ENCODE measurements around the gene CRB2. TPM values are rescaled to one million over a fixed set of nuclear protein-coding genes. Genes with fewer than 3 reads are reported as not detected.
A peak's percentile ranks its signal among the peaks of the same experiment; 100 is the strongest.

The CRB2 gene
- total and polyA plus RNA-seq, 2 of the 13 experiments (the other 11 are each of a cell fraction or from before 2014, with no cell fraction given), result 0.01 to 0.29 TPM

- TF ChIP-seq NR2F6 (IDR thresholded peaks at IDR 0.05) (peak; percentile 63; the same call in 1 of the 2 replicates), NR2F6 (CRISPR knock-in tag; IDR thresholded peaks at IDR 0.05) (no peak; the same call in 1 of the 2 replicates), ZNF367 (CRISPR knock-in tag; IDR thresholded peaks at IDR 0.05; ENCODE audit: borderline replicate concordance) (no peak), ZFP82 (CRISPR knock-in tag; IDR thresholded peaks at IDR 0.05; ENCODE audit: borderline replicate concordance) (no peak), HOXA7 (CRISPR knock-in tag; IDR thresholded peaks at IDR 0.05) (no peak), AGO1 (IDR thresholded peaks at IDR 0.05; ENCODE audit: low read depth, low read length, poor library complexity, severe bottlenecking) (no peak), YEATS4 (CRISPR knock-in tag; IDR thresholded peaks at IDR 0.05; ENCODE audit: borderline replicate concordance) (no peak), UBTF (CRISPR knock-in tag; IDR thresholded peaks at IDR 0.05) (peak; percentile 41; the same call in 1 of the 2 replicates), NR2C2 (CRISPR knock-in tag; IDR thresholded peaks at IDR 0.05; ENCODE audit: borderline replicate concordance) (no peak), ZBTB49 (CRISPR knock-in tag; IDR thresholded peaks at IDR 0.05; ENCODE audit: borderline replicate concordance) (no peak), ZNF33A (CRISPR knock-in tag; IDR thresholded peaks at IDR 0.05; ENCODE audit: borderline replicate concordance) (no peak), GATA4 (IDR thresholded peaks at IDR 0.05; ENCODE audit: borderline replicate concordance, low read depth) (no peak), HES4 (CRISPR knock-in tag; IDR thresholded peaks at IDR 0.05; ENCODE audit: borderline replicate concordance) (no peak), PAX8 (CRISPR knock-in tag; IDR thresholded peaks at IDR 0.05; ENCODE audit: borderline replicate concordance) (no peak)
- TF ChIP-seq, protein P1, sequence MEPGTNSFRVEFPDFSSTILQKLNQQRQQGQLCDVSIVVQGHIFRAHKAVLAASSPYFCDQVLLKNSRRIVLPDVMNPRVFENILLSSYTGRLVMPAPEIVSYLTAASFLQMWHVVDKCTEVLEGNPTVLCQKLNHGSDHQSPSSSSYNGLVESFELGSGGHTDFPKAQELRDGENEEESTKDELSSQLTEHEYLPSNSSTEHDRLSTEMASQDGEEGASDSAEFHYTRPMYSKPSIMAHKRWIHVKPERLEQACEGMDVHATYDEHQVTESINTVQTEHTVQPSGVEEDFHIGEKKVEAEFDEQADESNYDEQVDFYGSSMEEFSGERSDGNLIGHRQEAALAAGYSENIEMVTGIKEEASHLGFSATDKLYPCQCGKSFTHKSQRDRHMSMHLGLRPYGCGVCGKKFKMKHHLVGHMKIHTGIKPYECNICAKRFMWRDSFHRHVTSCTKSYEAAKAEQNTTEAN (CRISPR knock-in tag; conservative IDR thresholded peaks at IDR 0.05), result no peak
- TF ChIP-seq, protein P2, sequence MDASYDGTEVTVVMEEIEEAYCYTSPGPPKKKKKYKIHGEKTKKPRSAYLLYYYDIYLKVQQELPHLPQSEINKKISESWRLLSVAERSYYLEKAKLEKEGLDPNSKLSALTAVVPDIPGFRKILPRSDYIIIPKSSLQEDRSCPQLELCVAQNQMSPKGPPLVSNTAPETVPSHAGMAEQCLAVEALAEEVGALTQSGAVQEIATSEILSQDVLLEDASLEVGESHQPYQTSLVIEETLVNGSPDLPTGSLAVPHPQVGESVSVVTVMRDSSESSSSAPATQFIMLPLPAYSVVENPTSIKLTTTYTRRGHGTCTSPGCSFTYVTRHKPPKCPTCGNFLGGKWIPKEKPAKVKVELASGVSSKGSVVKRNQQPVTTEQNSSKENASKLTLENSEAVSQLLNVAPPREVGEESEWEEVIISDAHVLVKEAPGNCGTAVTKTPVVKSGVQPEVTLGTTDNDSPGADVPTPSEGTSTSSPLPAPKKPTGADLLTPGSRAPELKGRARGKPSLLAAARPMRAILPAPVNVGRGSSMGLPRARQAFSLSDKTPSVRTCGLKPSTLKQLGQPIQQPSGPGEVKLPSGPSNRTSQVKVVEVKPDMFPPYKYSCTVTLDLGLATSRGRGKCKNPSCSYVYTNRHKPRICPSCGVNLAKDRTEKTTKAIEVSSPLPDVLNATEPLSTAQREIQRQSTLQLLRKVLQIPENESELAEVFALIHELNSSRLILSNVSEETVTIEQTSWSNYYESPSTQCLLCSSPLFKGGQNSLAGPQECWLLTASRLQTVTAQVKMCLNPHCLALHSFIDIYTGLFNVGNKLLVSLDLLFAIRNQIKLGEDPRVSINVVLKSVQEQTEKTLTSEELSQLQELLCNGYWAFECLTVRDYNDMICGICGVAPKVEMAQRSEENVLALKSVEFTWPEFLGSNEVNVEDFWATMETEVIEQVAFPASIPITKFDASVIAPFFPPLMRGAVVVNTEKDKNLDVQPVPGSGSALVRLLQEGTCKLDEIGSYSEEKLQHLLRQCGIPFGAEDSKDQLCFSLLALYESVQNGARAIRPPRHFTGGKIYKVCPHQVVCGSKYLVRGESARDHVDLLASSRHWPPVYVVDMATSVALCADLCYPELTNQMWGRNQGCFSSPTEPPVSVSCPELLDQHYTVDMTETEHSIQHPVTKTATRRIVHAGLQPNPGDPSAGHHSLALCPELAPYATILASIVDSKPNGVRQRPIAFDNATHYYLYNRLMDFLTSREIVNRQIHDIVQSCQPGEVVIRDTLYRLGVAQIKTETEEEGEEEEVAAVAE (CRISPR knock-in tag; IDR thresholded peaks at IDR 0.05; ENCODE audit: borderline replicate concordance), result no peak
Observed at GRCh38 chr9:123346026-123346425, 10.0 kb upstream of the CRB2 start (continued).
